DND-41 (cell line): ENCODE results near the gene FBXW11.

Source experiments
- CTCF ChIP-seq: IDR thresholded peaks from 2 replicates; pipeline ENCODE4 v1.5.1; 2012; ENCODE audit warnings: borderline replicate concordance, low read length, moderate library complexity, mild to moderate bottlenecking; ENCODE audit not compliant: poor library complexity, severe bottlenecking; ENCODE audit errors: extremely low read depth
- EZH2 ChIP-seq: IDR thresholded peaks from 3 replicates; pipeline ENCODE4 v1.6.1; 2012; ENCODE audit warnings: borderline replicate concordance, low read depth, mild to moderate bottlenecking, moderate library complexity, low read length, inconsistent platforms; ENCODE audit not compliant: severe bottlenecking

- peak; percentile 91 for TF ChIP-seq CTCF
- TF ChIP-seq EZH2, result no peak
Observed at GRCh38 chr5:171907725-171908343, 98.6 kb downstream of the FBXW11 start.
